Retinal pigment epithelial cell (primary cell): ENCODE measurements around the gene LRRC27.

Source experiments
- DNase-seq: peaks from one replicate; pipeline ENCODE4 v3.0.0-alpha.2; 2010; ENCODE audit warnings: low read depth
- H3K4me3 ChIP-seq: 2 replicates; pipeline ENCODE4 v1.5.1; 2011; ENCODE audit warnings: mild to moderate bottlenecking, low read length, control low read depth, moderate library complexity
- TF ChIP-seq, protein P1 (sequence below): conservative IDR thresholded peaks from 2 replicates; pipeline ENCODE4 v1.5.1; 2011; ENCODE audit warnings: low read depth, low read length, control low read depth, inconsistent platforms

The LRRC27 gene

GRCh38 chr10:132406750-132407149, 74.8 kb downstream of the LRRC27 start:
- TF ChIP-seq, protein P1, sequence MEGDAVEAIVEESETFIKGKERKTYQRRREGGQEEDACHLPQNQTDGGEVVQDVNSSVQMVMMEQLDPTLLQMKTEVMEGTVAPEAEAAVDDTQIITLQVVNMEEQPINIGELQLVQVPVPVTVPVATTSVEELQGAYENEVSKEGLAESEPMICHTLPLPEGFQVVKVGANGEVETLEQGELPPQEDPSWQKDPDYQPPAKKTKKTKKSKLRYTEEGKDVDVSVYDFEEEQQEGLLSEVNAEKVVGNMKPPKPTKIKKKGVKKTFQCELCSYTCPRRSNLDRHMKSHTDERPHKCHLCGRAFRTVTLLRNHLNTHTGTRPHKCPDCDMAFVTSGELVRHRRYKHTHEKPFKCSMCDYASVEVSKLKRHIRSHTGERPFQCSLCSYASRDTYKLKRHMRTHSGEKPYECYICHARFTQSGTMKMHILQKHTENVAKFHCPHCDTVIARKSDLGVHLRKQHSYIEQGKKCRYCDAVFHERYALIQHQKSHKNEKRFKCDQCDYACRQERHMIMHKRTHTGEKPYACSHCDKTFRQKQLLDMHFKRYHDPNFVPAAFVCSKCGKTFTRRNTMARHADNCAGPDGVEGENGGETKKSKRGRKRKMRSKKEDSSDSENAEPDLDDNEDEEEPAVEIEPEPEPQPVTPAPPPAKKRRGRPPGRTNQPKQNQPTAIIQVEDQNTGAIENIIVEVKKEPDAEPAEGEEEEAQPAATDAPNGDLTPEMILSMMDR: no peak
- H3K4me3 ChIP-seq: no peak overlapping the region
- DNase-seq: no peak

- no peak overlapping the region for H3K4me3 ChIP-seq
- TF ChIP-seq, protein P1: no peak
- DNase-seq: no peak
These were observed 75.3 kb downstream of the LRRC27 start for GRCh38 chr10:132407243-132407746.

- TF ChIP-seq, protein P1: no peak
- no peak for DNase-seq
- no peak overlapping the region for H3K4me3 ChIP-seq
These were observed 75.9 kb downstream of the LRRC27 start for GRCh38 chr10:132407846-132408278.

- H3K4me3 ChIP-seq: no peak overlapping the region
- TF ChIP-seq, protein P1: no peak
- DNase-seq: no peak
These were observed 76.4 kb downstream of the LRRC27 start for GRCh38 chr10:132408367-132408781.

DNA sequence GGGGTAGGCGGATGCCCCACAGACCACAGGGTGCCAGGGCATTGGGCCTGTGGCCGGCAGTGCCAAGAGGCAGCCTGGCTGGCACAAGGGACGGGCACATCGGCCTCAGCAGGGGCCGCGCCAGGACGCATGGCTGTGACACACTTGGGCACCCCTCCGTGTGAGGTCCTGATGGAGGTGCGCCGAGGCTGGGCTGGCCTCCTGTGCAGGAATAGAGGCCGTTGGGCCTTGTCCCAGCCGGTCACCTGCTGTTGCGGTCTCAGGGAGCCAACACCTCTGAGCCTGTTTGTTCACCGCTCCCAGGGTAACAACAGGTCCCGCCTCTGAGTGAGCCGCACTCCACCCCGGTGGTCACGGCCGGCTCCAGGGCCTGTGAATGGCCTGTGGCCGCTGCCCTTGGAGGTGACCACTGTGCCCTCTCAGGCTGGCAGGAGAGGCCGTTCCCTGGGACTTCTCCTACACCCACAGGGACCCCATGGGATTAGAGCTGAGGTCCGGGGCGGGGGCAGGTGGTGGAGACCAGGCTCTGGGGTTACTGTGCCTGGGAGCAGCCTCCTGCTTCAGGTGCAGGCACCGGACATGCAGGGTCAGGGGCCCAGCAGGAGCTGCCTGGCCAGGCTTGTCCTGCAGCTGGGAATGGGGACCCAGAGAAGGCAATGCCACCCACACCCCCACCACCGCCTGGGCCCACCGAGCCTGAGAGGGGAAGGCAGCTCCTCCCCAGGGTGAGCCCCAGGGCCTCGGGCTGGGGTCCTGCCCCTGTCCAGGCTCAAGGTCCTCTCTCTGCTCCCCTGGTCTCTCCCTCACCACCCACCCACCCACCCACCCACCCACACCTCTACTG, 77.1 kb downstream of the LRRC27 start:
- TF ChIP-seq, protein P1: no peak
- no peak for DNase-seq
- no peak overlapping the region for H3K4me3 ChIP-seq

GRCh38 chr10:132409667-132410028, 77.7 kb downstream of the LRRC27 start:
- TF ChIP-seq, protein P1: no peak
- no peak overlapping the region for H3K4me3 ChIP-seq

More at GRCh38 chr10:132409667-132410028, 77.7 kb downstream of the LRRC27 start:
- DNase-seq: no peak
